Retina (tissue), 1 donor: ENCODE data around the gene CRABP1.

ENCODE experiments used
- DNase-seq: peaks from one replicate; pipeline ENCODE4 v3.0.0-alpha.2; 2016

Gene CRABP1

DNA sequence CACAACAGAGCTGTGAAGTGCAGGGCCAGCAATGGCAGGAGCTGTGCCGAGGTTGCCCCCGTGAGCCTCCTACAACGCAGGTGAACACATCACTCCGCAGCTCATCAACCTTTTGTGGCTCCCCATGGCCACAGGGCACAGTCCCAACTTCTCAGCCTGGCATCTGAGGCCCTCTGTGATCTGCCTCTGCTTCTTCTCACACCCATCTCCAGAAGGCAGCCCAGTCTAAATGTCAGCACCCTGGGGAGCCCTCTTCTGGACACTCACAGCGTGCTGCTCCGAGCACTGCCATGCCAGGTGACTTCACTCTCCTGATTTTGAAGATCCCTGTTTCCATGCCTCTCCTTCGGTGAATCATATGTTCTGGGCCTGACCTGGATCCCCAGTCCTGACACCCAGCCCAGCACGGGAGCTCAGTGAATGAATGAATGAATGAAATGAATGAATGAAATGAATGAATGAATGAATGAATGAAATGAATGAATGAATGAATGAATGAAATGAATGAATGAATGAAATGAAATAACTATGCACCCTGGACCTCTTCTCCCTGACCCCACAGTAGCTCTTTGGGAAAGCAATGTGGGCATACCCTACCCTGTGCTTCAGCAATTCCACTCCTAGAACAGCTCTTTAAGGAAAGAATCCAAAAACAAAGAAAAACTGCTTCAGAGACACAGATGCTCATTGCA lies 22.9 kb upstream of the CRABP1 start:
- DNase-seq: peak; percentile 42

GRCh38 chr15:78319588-78319987 lies 20.6 kb upstream of the CRABP1 start:
- DNase-seq: no peak

- peak; percentile 60 for DNase-seq
Measured at GRCh38 chr15:78320183-78320582, 20.0 kb upstream of the CRABP1 start.

GRCh38 chr15:78321041-78321570 lies 19.0 kb upstream of the CRABP1 start:
- DNase-seq: peak; percentile 45

GRCh38 chr15:78321786-78322185 lies 18.4 kb upstream of the CRABP1 start:
- DNase-seq: no peak

- no peak for DNase-seq
Measured at GRCh38 chr15:78322243-78322642, 17.9 kb upstream of the CRABP1 start.

- peak; percentile 92 for DNase-seq
Measured at GRCh38 chr15:78322724-78323521, 17.2 kb upstream of the CRABP1 start.

DNA sequence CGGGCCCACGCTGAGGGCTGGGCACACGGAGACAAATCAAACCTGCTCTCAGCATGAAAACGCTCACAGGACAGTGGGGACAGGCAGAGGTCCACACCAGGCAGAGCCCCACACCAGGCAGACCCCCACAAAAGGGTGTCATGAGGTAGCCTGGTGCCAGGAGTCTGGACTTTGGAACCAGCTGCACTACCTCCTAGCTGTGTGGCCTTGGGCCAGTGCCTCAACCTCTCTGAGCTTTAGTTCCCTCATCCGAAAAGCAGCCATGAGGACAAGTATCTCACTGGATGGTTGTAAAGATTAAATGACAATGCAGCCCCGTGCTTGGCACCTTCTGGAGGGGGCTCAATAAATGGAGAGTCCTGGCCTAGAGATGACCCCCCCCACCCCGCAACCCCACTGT lies 16.5 kb upstream of the CRABP1 start:
- no peak for DNase-seq

- DNase-seq: no peak
Measured at GRCh38 chr15:78324144-78324543, 16.0 kb upstream of the CRABP1 start.

DNA sequence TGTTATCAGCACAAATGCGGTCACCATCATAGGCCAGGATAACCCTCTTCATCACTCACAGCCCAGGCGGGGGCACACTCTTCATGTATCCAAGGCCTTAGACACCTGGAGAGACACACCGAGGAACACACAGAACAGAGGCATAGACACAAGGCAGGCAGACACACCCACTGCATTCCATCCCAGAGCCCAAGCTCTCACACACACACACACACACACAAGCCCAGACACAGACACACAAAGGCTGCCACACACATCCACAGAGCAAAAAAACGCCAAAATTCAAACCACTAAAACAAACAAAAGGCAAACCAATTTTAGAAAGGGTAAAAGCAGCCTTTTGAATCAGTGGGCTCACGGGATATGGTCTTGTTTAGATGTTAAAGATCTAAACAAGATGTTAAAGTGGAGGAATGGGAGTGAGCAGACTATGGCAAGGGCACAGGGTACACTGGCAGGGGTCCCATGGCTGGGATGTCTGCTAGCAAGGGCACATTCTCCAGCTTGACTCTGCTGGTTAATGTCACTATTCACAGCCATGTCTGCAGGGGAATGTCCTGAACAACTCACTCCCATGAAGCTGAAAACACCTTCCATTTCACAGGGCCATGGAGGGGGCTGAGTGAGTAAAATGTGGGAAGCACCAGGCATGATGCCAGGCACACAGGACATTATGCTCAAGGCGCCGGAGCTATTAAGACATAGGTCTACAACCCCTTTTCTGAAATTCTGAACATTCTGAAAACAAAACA lies 14.9 kb upstream of the CRABP1 start:
- peak; percentile 43 for DNase-seq

- no peak for DNase-seq
Measured at GRCh38 chr15:78327466-78327865, 12.7 kb upstream of the CRABP1 start.

GRCh38 chr15:78329625-78330024 lies 10.5 kb upstream of the CRABP1 start:
- DNase-seq: no peak

- DNase-seq: no peak
Measured at GRCh38 chr15:78334845-78335244, 5.3 kb upstream of the CRABP1 start.

- no peak for DNase-seq
Measured at GRCh38 chr15:78335985-78336384, 4.2 kb upstream of the CRABP1 start.

DNA sequence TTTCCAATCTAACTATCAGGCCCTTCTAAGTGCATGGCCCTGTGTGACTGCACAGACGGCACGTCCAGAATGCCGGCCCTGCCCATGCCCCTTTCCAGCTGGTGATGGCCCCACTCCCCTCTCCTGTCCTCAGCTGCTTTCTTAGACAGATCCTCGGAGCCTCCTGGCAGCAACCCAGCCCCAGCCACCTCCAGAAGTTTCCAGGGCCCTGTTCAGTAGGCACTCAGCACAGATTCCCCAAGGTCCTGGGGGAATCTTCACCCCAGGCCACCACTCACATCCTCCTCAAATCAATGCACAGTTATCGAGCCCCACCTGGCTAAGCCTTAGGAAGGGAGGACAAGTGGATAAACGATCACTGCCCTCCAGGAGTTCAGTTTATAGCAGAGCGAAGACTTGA lies 1.4 kb upstream of the CRABP1 start:
- peak; percentile 63 for DNase-seq

DNA sequence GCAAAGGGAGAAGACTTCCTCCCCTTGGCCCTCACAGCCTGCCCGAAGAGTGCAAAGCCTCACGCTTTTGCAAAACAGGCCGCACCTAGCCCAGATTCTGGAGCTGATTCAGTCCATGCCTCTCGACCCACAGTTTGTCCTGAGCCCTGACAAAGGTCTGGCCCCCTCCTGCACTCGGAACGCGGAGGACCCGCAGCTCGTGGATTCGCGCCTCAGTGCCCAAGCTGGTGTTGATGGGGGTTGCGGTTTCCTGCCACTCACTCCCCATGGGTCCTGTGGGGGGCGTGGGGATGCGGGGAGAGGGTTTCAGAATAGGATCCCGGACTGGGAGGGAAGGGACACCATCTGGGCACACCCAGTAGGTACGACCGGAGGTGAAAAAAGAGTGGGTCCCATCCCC lies 594 bp upstream of the CRABP1 start:
- DNase-seq: peak; percentile 69

DNA sequence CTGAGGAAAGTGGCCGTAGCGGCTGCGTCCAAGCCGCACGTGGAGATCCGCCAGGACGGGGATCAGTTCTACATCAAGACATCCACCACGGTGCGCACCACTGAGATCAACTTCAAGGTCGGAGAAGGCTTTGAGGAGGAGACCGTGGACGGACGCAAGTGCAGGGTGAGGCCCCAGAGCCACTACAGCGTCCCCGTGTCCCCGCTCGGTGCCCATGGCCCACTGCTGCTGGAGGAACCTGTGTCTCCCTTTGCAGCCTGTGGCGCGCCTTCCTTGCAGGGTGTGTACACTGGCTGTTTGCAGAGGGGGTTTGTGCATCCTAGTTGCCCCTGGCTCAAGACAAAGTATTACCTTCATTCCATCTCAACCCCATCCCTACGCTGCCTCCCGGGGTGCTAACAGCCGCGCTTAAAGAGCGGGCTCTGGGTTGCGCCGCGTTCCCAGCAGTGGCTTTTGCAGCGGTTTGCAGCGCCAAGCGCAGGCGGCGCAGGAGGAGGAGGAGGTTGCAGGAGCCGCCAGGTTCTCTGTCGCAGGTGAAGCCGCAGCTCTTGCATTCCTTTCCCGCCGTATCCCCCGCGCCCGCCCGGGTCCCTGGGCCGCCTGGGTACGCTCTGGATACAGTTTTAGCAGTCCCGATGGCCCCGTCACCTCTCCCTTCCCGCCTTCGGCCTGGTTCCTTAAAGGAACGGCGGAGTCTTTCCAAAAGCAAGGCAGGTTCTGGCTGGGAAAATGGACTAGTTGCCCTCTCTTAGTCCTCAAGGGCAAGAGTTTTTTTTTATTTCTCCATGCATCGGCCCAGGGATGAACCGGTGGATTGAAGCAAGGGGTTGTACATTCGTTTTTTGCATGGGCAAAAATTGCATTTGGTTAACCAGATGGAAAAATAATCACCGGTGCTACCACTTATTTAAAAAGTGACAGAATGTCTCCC lies 1.2 kb downstream of the CRABP1 start:
- peak; percentile 76 for DNase-seq

DNA sequence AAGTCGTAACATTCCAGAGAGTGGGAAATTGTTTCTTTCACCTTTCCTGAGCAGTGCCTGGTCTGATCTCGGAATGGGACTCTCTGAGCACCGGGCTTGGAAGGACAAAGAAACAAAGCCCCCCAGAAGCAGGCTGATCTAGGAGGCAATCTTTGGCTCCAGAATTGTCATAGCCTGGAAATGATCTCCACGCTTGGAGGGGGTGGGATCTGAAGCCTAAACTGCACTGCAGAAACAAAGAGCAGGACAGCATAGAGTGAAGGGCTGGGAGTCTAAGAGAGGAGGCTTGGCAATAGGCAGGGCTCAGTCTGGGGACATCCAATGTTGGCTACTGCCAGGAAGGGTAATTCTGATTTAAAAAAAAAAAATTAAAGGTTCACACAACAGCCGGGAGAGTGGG lies 1.9 kb downstream of the CRABP1 start:
- peak; percentile 61 for DNase-seq

GRCh38 chr15:78343276-78344060 lies 3.3 kb downstream of the CRABP1 start:
- peak; percentile 93 for DNase-seq

- DNase-seq: no peak
Measured at GRCh38 chr15:78345396-78346125, 5.4 kb downstream of the CRABP1 start.
